ENCODE measurements around the gene C12orf42.

GRCh38 chr12:103422328-103422727 is 73.4 kb downstream of the C12orf42 start:
- TF ChIP-seq, protein P1, sequence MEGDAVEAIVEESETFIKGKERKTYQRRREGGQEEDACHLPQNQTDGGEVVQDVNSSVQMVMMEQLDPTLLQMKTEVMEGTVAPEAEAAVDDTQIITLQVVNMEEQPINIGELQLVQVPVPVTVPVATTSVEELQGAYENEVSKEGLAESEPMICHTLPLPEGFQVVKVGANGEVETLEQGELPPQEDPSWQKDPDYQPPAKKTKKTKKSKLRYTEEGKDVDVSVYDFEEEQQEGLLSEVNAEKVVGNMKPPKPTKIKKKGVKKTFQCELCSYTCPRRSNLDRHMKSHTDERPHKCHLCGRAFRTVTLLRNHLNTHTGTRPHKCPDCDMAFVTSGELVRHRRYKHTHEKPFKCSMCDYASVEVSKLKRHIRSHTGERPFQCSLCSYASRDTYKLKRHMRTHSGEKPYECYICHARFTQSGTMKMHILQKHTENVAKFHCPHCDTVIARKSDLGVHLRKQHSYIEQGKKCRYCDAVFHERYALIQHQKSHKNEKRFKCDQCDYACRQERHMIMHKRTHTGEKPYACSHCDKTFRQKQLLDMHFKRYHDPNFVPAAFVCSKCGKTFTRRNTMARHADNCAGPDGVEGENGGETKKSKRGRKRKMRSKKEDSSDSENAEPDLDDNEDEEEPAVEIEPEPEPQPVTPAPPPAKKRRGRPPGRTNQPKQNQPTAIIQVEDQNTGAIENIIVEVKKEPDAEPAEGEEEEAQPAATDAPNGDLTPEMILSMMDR (conservative IDR thresholded peaks at IDR 0.05 in 1 of 2, IDR thresholded peaks at IDR 0.05 in 1 of 2; ENCODE audit: extremely low read depth in 1 of 2, insufficient read depth in 1 of 2, low read depth in 1 of 2, low read length in 2 of 2), result no peak
- no peak for TF ChIP-seq EZH2 (IDR thresholded peaks at IDR 0.05; ENCODE audit: borderline replicate concordance, low read length)

Data from mammary epithelial cell (primary cell).